ENCODE measurements around the gene OR52N1. TPM values are rescaled to one million over a fixed set of nuclear protein-coding genes. Genes with fewer than 3 reads are reported as not detected.

Gene OR52N1
- total RNA-seq (2021; fragmentation: NEBNext Ultra II Directional; extraction: Animal tissue kit (Norgen Biotek cat#: 25700)), result not detected in 2 replicates
- polyA plus RNA-seq (2011; rRNA removed), result 0.09 TPM in 1 of 2 replicates, not detected in the other
- 0.08 TPM for polyA plus RNA-seq (2011; cell fraction: cytosol; rRNA removed)
- polyA plus RNA-seq (2011; cell fraction: nucleus; rRNA removed), result 0.13 TPM
- not detected in 4 replicates for polyA plus RNA-seq (2012, experiment 1 of 2)
- not detected for polyA plus RNA-seq (2012, experiment 2 of 2)
- polyA plus RNA-seq (2013, experiment 1 of 2), result not detected
- not detected for polyA plus RNA-seq (2013, experiment 2 of 2)
- 0.54 and 0.76 TPM in 2 replicates for polyA minus RNA-seq (2011; rRNA and poly(A)+ RNA removed)
- not detected for polyA minus RNA-seq (2011; cell fraction: cytosol; rRNA and poly(A)+ RNA removed)
- polyA minus RNA-seq (2011; cell fraction: nucleus; rRNA and poly(A)+ RNA removed), result 1.2 TPM
- long read RNA-seq, experiment 1, result 0 reads
- long read RNA-seq, experiment 2, result 0 reads

DNA sequence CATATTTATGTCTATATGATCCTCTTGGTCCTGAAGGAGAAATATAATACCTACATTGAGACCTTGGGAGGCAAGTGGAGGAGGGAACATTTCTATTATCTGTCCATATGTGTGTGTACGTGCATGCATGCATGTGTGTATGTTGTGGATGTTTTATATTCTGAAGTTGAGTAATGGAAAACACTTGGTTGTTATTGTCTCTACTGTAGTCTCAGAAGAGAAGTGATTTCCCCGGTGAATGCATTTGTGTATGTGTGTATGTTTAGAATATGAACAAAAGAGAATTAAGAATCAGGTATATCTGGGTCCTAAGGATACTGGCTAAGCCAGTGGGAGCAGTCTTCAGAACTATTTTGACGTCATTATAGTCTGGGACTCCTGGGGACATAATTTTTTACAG is at the start of gene OR52N1:
Gene OR52N1, minus strand, starts transcription at position 101 of the 400 bp plus-strand sequence. CDS start 2,449 bp downstream, outside the sequence.
- Histone ChIP-seq H3K79me1 (ENCODE audit: low read depth, low read length) (no peaks in the 10 kb centered on the region), H2BK15ac (ENCODE audit: low read length) (no peak within 1 kb of the TSS), H2BK20ac (ENCODE audit: low read length) (no peak within 1 kb of the TSS), H3K27me3 (replicated peaks in 1 of 4; ENCODE audit: control insufficient read depth in 3 of 4, extremely low read depth in 1 of 4, insufficient read depth in 3 of 4, low read length in 3 of 4) (no peaks in the 10 kb centered on the region), H4K91ac (replicated peaks; ENCODE audit: insufficient read length, low read length) (no peak within 1 kb of the TSS), H3K4me1 (replicated peaks in 1 of 4; ENCODE audit: control insufficient read depth in 3 of 4, insufficient read depth in 4 of 4, low read length in 3 of 4) (no peaks in the 10 kb centered on the region), H3K4me2 (ENCODE audit: insufficient read depth in 1 of 2, low read depth in 2 of 2, low read length in 2 of 2) (no peak within 1 kb of the TSS), H2AK5ac (ENCODE audit: low read depth, low read length) (no peak within 1 kb of the TSS), H3K9ac (replicated peaks in 1 of 4; ENCODE audit: extremely low read depth in 1 of 4, low read depth in 3 of 4, low read length in 3 of 4) (no peak within 1 kb of the TSS), H4K20me1 (replicated peaks in 1 of 2; ENCODE audit: control insufficient read depth in 1 of 2, insufficient read depth in 2 of 2, low read length in 2 of 2) (no peaks in the 10 kb centered on the region), H3K18ac (ENCODE audit: extremely low read depth, low read length) (no peak within 1 kb of the TSS), H4K5ac (ENCODE audit: insufficient read length, low read depth, low read length) (no peak within 1 kb of the TSS), H4K8ac (ENCODE audit: extremely low read depth, insufficient read depth, low read length) (no peak within 1 kb of the TSS), H3K27ac (ENCODE audit: low read depth, low read length) (no peak within 1 kb of the TSS), H3K4me3 (ENCODE audit: extremely low read depth in 1 of 4, insufficient read depth in 2 of 4, low read depth in 3 of 4, low read length in 4 of 4) (no peak within 1 kb of the TSS), H2BK120ac (replicated peaks; ENCODE audit: low read depth, low read length) (no peak within 1 kb of the TSS), H3K56ac (replicated peaks; ENCODE audit: insufficient read length, low read depth, low read length) (no peak within 1 kb of the TSS), H3K4ac (replicated peaks; ENCODE audit: insufficient read length, low read depth, low read length) (no peak within 1 kb of the TSS), H2AFZ (ENCODE audit: low read length) (no peak within 1 kb of the TSS), H2BK5ac (ENCODE audit: low read depth, low read length) (no peak within 1 kb of the TSS), H3K23me2 (ENCODE audit: low read depth, low read length) (no peaks in the 10 kb centered on the region), H3K36me3 (ENCODE audit: control insufficient read depth in 2 of 4, insufficient read depth in 4 of 4, low read length in 3 of 4) (no peaks in the 10 kb centered on the region), H3K23ac (ENCODE audit: insufficient read length) (no peak within 1 kb of the TSS), H3K9me3 (ENCODE audit: insufficient read depth in 2 of 2, low read depth in 1 of 2, low read length in 1 of 2) (no peaks in the 10 kb centered on the region), H3K79me2 (ENCODE audit: control insufficient read depth in 1 of 2, insufficient read depth in 2 of 2, low read length in 2 of 2) (no peaks in the 10 kb centered on the region), H2BK12ac (ENCODE audit: low read depth, low read length) (no peak within 1 kb of the TSS), H3K14ac (ENCODE audit: insufficient read length) (no peak within 1 kb of the TSS)
- FAIRE-seq, result no peak
- no peak for TF ChIP-seq RFX5 (IDR thresholded peaks at IDR 0.05; ENCODE audit: borderline replicate concordance, low read depth, low read length)
- no peak for TF ChIP-seq SP1 (IDR thresholded peaks at IDR 0.05; ENCODE audit: low read depth, low read length)
- ChIA-PET POLR2A (ENCODE audit: partially characterized antibody) (no interaction called here), CTCF (ENCODE audit: partially characterized antibody) (no interaction called here)
- WGBS, 2 experiments (ENCODE audit: extremely low coverage in 1 of 2, insufficient coverage in 1 of 2, insufficient read length in 1 of 2, insufficient replicate concordance in 2 of 2, low coverage in 1 of 2, low lambda C conversion rate in 2 of 2, missing lambda C conversion rate in 1 of 2), result 91% methylated on average over 3 of the region's 3 CpGs; no CpG with 5 or more reads in 1 of the 2 experiments
- DNase-seq (ENCODE audit: low read depth in 1 of 2, low spot score in 2 of 2), result no peak
